ENCODE measurements around the gene RORC. TPM values are rescaled to one million over a fixed set of nuclear protein-coding genes. Genes with fewer than 3 reads are reported as not detected.

RORC gene
- polyA plus RNA-seq, 2 donors, result 1.5 to 3.4 TPM

DNA sequence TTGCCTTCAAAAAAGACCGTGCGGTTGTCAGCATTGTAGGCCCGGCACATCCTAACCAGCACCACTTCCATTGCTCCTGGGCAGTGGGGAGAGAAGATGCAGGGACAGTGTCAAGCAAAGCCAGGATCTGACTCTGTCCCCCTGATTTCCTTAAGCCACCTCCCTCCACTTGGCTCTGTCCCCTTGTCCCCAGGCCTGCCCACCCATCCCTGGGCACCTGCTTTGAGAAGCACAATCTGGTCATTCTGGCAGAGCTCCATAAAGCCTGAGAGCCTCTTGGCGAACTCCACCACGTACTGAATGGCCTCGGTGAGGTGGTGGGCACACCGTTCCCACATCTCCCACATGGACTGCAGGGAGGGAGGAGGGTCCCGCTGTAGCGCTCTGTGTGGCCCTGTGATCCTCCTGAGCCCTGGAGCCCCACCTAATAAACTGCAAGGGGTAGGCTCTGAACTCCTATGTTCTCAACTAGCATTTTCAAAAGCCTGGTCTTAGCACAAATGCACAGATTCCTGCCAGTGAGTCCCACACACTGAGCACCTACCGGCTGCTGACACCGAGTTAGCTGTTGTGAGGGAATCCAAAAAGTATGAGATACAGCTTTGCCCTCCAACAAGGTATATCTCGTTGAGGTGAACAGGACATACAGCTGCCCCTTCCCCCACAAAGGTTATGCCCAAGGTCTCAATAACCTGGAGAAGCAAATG lies 18.2 kb downstream of the RORC start:
- H3K4me3 ChIP-seq (ENCODE audit: low read depth in 1 of 2, low read length in 2 of 2), result no peak overlapping the region
- H3K9me3 ChIP-seq (ENCODE audit: control insufficient read depth in 2 of 2, insufficient read depth in 1 of 2, low read depth in 1 of 2, low read length in 1 of 2), result no peaks in the 10 kb centered on the region
- WGBS, 2 donors, result 86 to 87% methylated on average over 12 of the region's 12 CpGs
- H3K36me3 ChIP-seq (ENCODE audit: control insufficient read depth in 2 of 2, insufficient read depth in 2 of 2, low read length in 1 of 2), result peaks cover 0 to 2% of the 10 kb centered on the region in 2 donors
- peaks cover 0 to 10% of the 10 kb centered on the region in 2 donors for H3K4me1 ChIP-seq (ENCODE audit: control insufficient read depth in 2 of 2, insufficient read depth in 2 of 2, low read length in 1 of 2)
- no peak overlapping the region for H3K27ac ChIP-seq (ENCODE audit: low read depth in 2 of 2, low read length in 1 of 2)
- no peaks in the 10 kb centered on the region for H3K27me3 ChIP-seq (ENCODE audit: control insufficient read depth in 1 of 2, insufficient read depth in 2 of 2, low read length in 2 of 2)

- H3K36me3 ChIP-seq (ENCODE audit: control insufficient read depth in 2 of 2, insufficient read depth in 2 of 2, low read length in 1 of 2), result peaks cover 0 to 2% of the 10 kb centered on the region in 2 donors
- H3K4me1 ChIP-seq (ENCODE audit: control insufficient read depth in 2 of 2, insufficient read depth in 2 of 2, low read length in 1 of 2), result no peaks in the 10 kb centered on the region
- H3K9me3 ChIP-seq (ENCODE audit: control insufficient read depth in 2 of 2, insufficient read depth in 1 of 2, low read depth in 1 of 2, low read length in 1 of 2), result no peaks in the 10 kb centered on the region
- no peaks in the 10 kb centered on the region for H3K27me3 ChIP-seq (ENCODE audit: control insufficient read depth in 1 of 2, insufficient read depth in 2 of 2, low read length in 2 of 2)
- no peak overlapping the region for H3K27ac ChIP-seq (ENCODE audit: low read depth in 2 of 2, low read length in 1 of 2)
- no peak overlapping the region for H3K4me3 ChIP-seq (ENCODE audit: low read depth in 1 of 2, low read length in 2 of 2)
- WGBS, 2 donors, result 91 to 95% methylated on average over 9 of the region's 9 CpGs
Measured at GRCh38 chr1:151811181-151811580, 20.4 kb downstream of the RORC start.

GRCh38 chr1:151809985-151810556 lies 21.5 kb downstream of the RORC start:
- H3K27me3 ChIP-seq (ENCODE audit: control insufficient read depth in 1 of 2, insufficient read depth in 2 of 2, low read length in 2 of 2), result no peaks in the 10 kb centered on the region
- no peaks in the 10 kb centered on the region for H3K4me1 ChIP-seq (ENCODE audit: control insufficient read depth in 2 of 2, insufficient read depth in 2 of 2, low read length in 1 of 2)
- no peak overlapping the region for H3K4me3 ChIP-seq (ENCODE audit: low read depth in 1 of 2, low read length in 2 of 2)
- H3K9me3 ChIP-seq (ENCODE audit: control insufficient read depth in 2 of 2, insufficient read depth in 1 of 2, low read depth in 1 of 2, low read length in 1 of 2), result no peaks in the 10 kb centered on the region
- H3K27ac ChIP-seq (ENCODE audit: low read depth in 2 of 2, low read length in 1 of 2), result no peak overlapping the region
- peaks cover 0 to 2% of the 10 kb centered on the region in 2 donors for H3K36me3 ChIP-seq (ENCODE audit: control insufficient read depth in 2 of 2, insufficient read depth in 2 of 2, low read length in 1 of 2)
- WGBS, 2 donors, result 98 to 99% methylated on average over 1 of the region's 1 CpG

- 54 to 55% methylated on average over 8 of the region's 8 CpGs for WGBS, 2 donors
- H3K9me3 ChIP-seq (ENCODE audit: control insufficient read depth in 2 of 2, insufficient read depth in 1 of 2, low read depth in 1 of 2, low read length in 1 of 2), result no peaks in the 10 kb centered on the region
- no peaks in the 10 kb centered on the region for H3K36me3 ChIP-seq (ENCODE audit: control insufficient read depth in 2 of 2, insufficient read depth in 2 of 2, low read length in 1 of 2)
- no peak overlapping the region for H3K27ac ChIP-seq (ENCODE audit: low read depth in 2 of 2, low read length in 1 of 2)
- H3K27me3 ChIP-seq (ENCODE audit: control insufficient read depth in 1 of 2, insufficient read depth in 2 of 2, low read length in 2 of 2), result no peaks in the 10 kb centered on the region
- H3K4me1 ChIP-seq (ENCODE audit: control insufficient read depth in 2 of 2, insufficient read depth in 2 of 2, low read length in 1 of 2), result no peaks in the 10 kb centered on the region
- H3K4me3 ChIP-seq (ENCODE audit: low read depth in 1 of 2, low read length in 2 of 2), result no peak overlapping the region
Measured at GRCh38 chr1:151809290-151809984, 22.2 kb downstream of the RORC start.

- 57 to 75% methylated on average over 1 of the region's 1 CpG for WGBS, 2 donors
- no peaks in the 10 kb centered on the region for H3K27me3 ChIP-seq (ENCODE audit: control insufficient read depth in 1 of 2, insufficient read depth in 2 of 2, low read length in 2 of 2)
- H3K27ac ChIP-seq (ENCODE audit: low read depth in 2 of 2, low read length in 1 of 2), result no peak overlapping the region
- H3K4me1 ChIP-seq (ENCODE audit: control insufficient read depth in 2 of 2, insufficient read depth in 2 of 2, low read length in 1 of 2), result no peaks in the 10 kb centered on the region
- no peaks in the 10 kb centered on the region for H3K9me3 ChIP-seq (ENCODE audit: control insufficient read depth in 2 of 2, insufficient read depth in 1 of 2, low read depth in 1 of 2, low read length in 1 of 2)
- no peak overlapping the region for H3K4me3 ChIP-seq (ENCODE audit: low read depth in 1 of 2, low read length in 2 of 2)
- no peaks in the 10 kb centered on the region for H3K36me3 ChIP-seq (ENCODE audit: control insufficient read depth in 2 of 2, insufficient read depth in 2 of 2, low read length in 1 of 2)
Measured at GRCh38 chr1:151807766-151808165, 23.8 kb downstream of the RORC start.

- Histone ChIP-seq H3K36me3 (ENCODE audit: control insufficient read depth in 2 of 2, insufficient read depth in 2 of 2, low read length in 1 of 2) (no peaks in the 10 kb centered on the region), H3K4me3 (ENCODE audit: low read depth in 1 of 2, low read length in 2 of 2) (no peak overlapping the region), H3K4me1 (ENCODE audit: control insufficient read depth in 2 of 2, insufficient read depth in 2 of 2, low read length in 1 of 2) (no peaks in the 10 kb centered on the region), H3K9me3 (ENCODE audit: control insufficient read depth in 2 of 2, insufficient read depth in 1 of 2, low read depth in 1 of 2, low read length in 1 of 2) (no peaks in the 10 kb centered on the region), H3K27me3 (ENCODE audit: control insufficient read depth in 1 of 2, insufficient read depth in 2 of 2, low read length in 2 of 2) (no peaks in the 10 kb centered on the region), H3K27ac (ENCODE audit: low read depth in 2 of 2, low read length in 1 of 2) (no peak overlapping the region)
- 70 to 77% methylated on average over 5 of the region's 5 CpGs for WGBS, 2 donors
Measured at GRCh38 chr1:151807131-151807530, 24.5 kb downstream of the RORC start.

- Histone ChIP-seq H3K27ac (ENCODE audit: low read depth in 2 of 2, low read length in 1 of 2) (no peak overlapping the region), H3K4me1 (ENCODE audit: control insufficient read depth in 2 of 2, insufficient read depth in 2 of 2, low read length in 1 of 2) (no peaks in the 10 kb centered on the region), H3K4me3 (ENCODE audit: low read depth in 1 of 2, low read length in 2 of 2) (no peak overlapping the region), H3K27me3 (ENCODE audit: control insufficient read depth in 1 of 2, insufficient read depth in 2 of 2, low read length in 2 of 2) (no peaks in the 10 kb centered on the region), H3K9me3 (ENCODE audit: control insufficient read depth in 2 of 2, insufficient read depth in 1 of 2, low read depth in 1 of 2, low read length in 1 of 2) (no peaks in the 10 kb centered on the region), H3K36me3 (ENCODE audit: control insufficient read depth in 2 of 2, insufficient read depth in 2 of 2, low read length in 1 of 2) (no peaks in the 10 kb centered on the region)
- WGBS, 2 donors, result 83 to 86% methylated on average over 7 of the region's 7 CpGs
Measured at GRCh38 chr1:151806170-151806569, 25.4 kb downstream of the RORC start.

- WGBS, 2 donors, result 54 to 61% methylated on average over 12 of the region's 12 CpGs
- Histone ChIP-seq H3K4me1 (ENCODE audit: control insufficient read depth in 2 of 2, insufficient read depth in 2 of 2, low read length in 1 of 2) (peaks cover 0 to 4% of the 10 kb centered on the region in 2 donors), H3K27me3 (ENCODE audit: control insufficient read depth in 1 of 2, insufficient read depth in 2 of 2, low read length in 2 of 2) (no peaks in the 10 kb centered on the region), H3K9me3 (ENCODE audit: control insufficient read depth in 2 of 2, insufficient read depth in 1 of 2, low read depth in 1 of 2, low read length in 1 of 2) (no peaks in the 10 kb centered on the region), H3K36me3 (ENCODE audit: control insufficient read depth in 2 of 2, insufficient read depth in 2 of 2, low read length in 1 of 2) (no peaks in the 10 kb centered on the region), H3K4me3 (ENCODE audit: low read depth in 1 of 2, low read length in 2 of 2) (no peak within 1 kb of the TSS), H3K27ac (ENCODE audit: low read depth in 2 of 2, low read length in 1 of 2) (no peak within 1 kb of the TSS)
Measured at GRCh38 chr1:151805066-151805820, 26.4 kb downstream of the RORC start, which contains the start of gene LINGO4. Gene LINGO4, minus strand, starts transcription at chr1:151805419. Its CDS starts 2,715 bp downstream, at chr1:151802704.

- peaks cover 0 to 4% of the 10 kb centered on the region in 2 donors for H3K4me1 ChIP-seq (ENCODE audit: control insufficient read depth in 2 of 2, insufficient read depth in 2 of 2, low read length in 1 of 2)
- no peaks in the 10 kb centered on the region for H3K27me3 ChIP-seq (ENCODE audit: control insufficient read depth in 1 of 2, insufficient read depth in 2 of 2, low read length in 2 of 2)
- no peak overlapping the region for H3K27ac ChIP-seq (ENCODE audit: low read depth in 2 of 2, low read length in 1 of 2)
- no peaks in the 10 kb centered on the region for H3K36me3 ChIP-seq (ENCODE audit: control insufficient read depth in 2 of 2, insufficient read depth in 2 of 2, low read length in 1 of 2)
- no peaks in the 10 kb centered on the region for H3K9me3 ChIP-seq (ENCODE audit: control insufficient read depth in 2 of 2, insufficient read depth in 1 of 2, low read depth in 1 of 2, low read length in 1 of 2)
- H3K4me3 ChIP-seq (ENCODE audit: low read depth in 1 of 2, low read length in 2 of 2), result no peak overlapping the region
- 86 to 92% methylated on average over 3 of the region's 3 CpGs for WGBS, 2 donors
Measured at GRCh38 chr1:151803915-151804314, 27.7 kb downstream of the RORC start.
